ENCODE results near the gene CENPX.

The CENPX gene

DNA sequence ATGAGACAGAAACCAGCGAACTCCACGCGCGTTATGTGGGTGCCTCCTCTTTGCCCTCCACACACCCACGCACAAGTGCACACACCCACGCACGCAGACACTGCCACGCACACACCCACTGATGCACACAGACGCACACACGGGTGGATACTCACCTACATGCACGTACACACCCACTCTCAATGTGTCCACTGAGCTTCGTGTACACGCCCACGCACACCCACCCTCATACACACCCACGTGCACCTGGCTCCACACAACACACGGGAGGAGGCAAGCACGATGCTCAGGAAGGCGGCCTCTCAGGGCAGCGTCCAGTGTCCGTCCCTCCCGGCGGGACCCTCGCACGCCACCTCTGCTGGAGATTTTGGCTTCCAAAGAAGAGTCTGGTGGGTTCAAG, 24.7 kb upstream of the CENPX start:
- DNase-seq (ENCODE audit: low read depth) = no peak
- H3K4me3 ChIP-seq (ENCODE audit: control insufficient read depth, low read depth, low read length) = no peak overlapping the region
- no peak for TF ChIP-seq CTCF (conservative IDR thresholded peaks at IDR 0.05; ENCODE audit: control insufficient read depth, insufficient read depth, low read depth, low read length)

- no peak for TF ChIP-seq CTCF (conservative IDR thresholded peaks at IDR 0.05; ENCODE audit: control insufficient read depth, insufficient read depth, low read depth, low read length)
- no peak for DNase-seq (ENCODE audit: low read depth)
- no peak overlapping the region for H3K4me3 ChIP-seq (ENCODE audit: control insufficient read depth, low read depth, low read length)
These were observed 24.2 kb upstream of the CENPX start for GRCh38 chr17:82046903-82047302.

DNA sequence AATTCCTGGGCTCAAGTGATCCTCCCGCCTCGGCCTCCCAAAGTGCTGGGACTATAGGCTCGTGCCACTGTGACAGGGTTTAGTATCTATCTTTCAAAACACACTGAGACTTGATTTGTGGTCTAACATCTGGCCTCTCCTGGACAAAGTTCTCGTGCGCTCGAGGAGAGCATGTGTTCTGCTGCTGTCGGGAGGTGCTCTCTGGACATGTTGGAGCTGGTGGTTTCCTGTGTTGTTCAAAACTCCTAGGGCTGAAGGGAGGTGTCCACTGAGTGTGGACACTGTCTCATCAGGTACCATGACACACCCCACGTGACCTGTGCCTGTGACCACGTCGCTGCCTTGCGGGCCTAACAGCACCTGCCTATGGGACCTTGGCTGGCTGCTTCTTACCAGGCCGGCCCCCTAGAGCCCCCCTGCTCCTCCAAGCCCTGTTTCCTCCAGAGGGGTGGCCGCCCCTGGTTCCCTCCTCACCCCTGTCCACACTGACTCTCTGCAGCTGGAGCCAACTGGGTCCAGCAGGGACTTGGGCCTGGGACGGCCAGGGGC, 23.3 kb upstream of the CENPX start:
- no peak for TF ChIP-seq CTCF (conservative IDR thresholded peaks at IDR 0.05; ENCODE audit: control insufficient read depth, insufficient read depth, low read depth, low read length)
- no peak for DNase-seq (ENCODE audit: low read depth)
- no peak overlapping the region for H3K4me3 ChIP-seq (ENCODE audit: control insufficient read depth, low read depth, low read length)

DNA sequence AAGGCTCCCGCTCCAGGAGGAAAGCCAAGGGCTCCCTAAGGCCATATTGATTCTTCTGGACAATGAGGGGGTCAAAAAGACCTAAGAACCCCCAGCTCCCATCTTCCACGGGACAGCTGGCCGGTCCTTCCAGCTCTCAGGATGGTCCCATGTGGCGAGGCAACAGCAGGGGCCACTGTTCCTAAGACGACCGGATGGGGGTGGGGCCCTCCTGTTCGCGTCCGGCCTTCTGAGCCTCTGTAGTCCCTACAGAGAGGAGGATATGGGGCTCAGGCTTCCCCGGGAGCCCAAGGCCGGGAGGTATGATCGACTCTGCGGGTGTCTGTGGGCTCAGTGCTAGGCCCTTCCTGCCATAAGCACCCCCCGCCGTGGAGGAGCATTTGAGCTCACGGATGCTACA, 20.8 kb upstream of the CENPX start:
- no peak for DNase-seq (ENCODE audit: low read depth)
- H3K4me3 ChIP-seq (ENCODE audit: control insufficient read depth, low read depth, low read length) = no peak overlapping the region
- TF ChIP-seq CTCF (conservative IDR thresholded peaks at IDR 0.05; ENCODE audit: control insufficient read depth, insufficient read depth, low read depth, low read length) = no peak

DNA sequence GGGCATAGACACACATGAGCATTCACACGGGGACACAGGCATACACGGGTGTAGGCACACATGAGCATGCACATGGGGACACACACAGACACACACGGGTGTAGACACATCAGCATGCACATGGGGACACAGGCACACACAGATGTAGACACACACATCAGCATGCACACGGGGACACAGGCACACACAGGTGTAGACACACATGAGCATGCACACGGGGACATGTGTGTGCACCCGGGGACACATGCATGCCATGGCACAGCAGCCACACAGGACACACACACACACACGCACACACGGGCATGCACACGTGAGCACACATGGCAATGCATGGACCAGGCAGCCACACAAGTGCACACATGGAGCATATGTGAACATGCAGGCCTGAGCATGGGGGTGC, 20.0 kb upstream of the CENPX start:
- no peak for DNase-seq (ENCODE audit: low read depth)
- no peak overlapping the region for H3K4me3 ChIP-seq (ENCODE audit: control insufficient read depth, low read depth, low read length)
- no peak for TF ChIP-seq CTCF (conservative IDR thresholded peaks at IDR 0.05; ENCODE audit: control insufficient read depth, insufficient read depth, low read depth, low read length)

DNA sequence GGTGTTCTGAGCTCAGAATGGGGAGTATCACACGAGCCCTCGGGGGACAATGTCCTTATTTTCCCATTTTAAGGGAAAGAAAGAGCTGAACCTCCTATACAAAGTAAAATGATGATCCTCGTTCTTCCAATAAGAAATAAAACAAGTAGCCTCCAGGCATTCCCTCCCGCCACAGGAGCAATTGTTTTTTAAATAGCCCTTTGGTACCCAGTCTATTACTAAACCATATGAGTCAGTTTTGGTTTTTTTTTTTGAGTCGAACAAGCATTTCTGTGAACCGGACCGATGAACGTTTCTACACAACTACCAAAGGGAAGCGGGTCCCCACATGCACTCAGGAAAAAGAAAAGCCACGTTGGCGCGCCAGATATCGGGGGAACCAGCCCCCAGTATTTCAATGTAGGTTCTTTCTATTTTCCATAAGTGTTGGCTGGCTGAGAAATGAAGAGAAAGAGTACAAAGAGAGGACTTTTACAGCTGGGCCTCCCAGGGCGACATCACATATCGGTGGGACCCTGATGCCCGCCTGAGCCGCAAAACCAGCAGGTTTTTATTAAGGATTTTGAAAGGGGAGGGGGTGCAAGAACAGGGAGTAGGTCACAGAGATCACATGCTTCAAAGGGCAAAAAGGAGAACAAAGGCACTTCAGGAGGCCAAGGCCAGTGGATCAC, 18.6 kb upstream of the CENPX start:
- peak; percentile 40 for DNase-seq (ENCODE audit: low read depth)
- TF ChIP-seq CTCF (conservative IDR thresholded peaks at IDR 0.05; ENCODE audit: control insufficient read depth, insufficient read depth, low read depth, low read length) = no peak
- no peak overlapping the region for H3K4me3 ChIP-seq (ENCODE audit: control insufficient read depth, low read depth, low read length)
